Keratinocyte (primary cell): Measurements from ENCODE around the gene FKTN. TPM values are rescaled to one million over a fixed set of nuclear protein-coding genes. Genes with fewer than 3 reads are reported as not detected.
"Not testable (repeated sequence)": the region's sequence is repeated elsewhere in the genome, so short reads cannot be mapped to it uniquely, and the experiment has no call there.

ENCODE experiments used
- DNase-seq: peaks from one replicate; pipeline ENCODE4 v3.0.0-alpha.2; 2011; ENCODE audit warnings: low read depth, missing footprints, low spot score
- FAIRE-seq: peaks from 2 replicates; lab custom pipeline; 2011; peaks lifted over from hg19 to GRCh38; lab: Jason Lieb, UNC
- H2AFZ ChIP-seq: 2 replicates; pipeline ENCODE4 v1.6.0; 2012; ENCODE audit warnings: low read length, control low read depth, inconsistent platforms; ENCODE audit not compliant: control insufficient read depth
- H3K27ac ChIP-seq: 2 replicates; pipeline ENCODE4 v1.5.1; 2011; ENCODE audit warnings: low read length; ENCODE audit not compliant: control insufficient read depth, insufficient read depth
- H3K27me3 ChIP-seq: 3 replicates; pipeline ENCODE4 v1.6.0; 2011; ENCODE audit warnings: low read length; ENCODE audit not compliant: control insufficient read depth, insufficient read depth; ENCODE audit errors: extremely low read depth
- H3K36me3 ChIP-seq, 2 experiments: 2 replicates in 1 of 2; 3 replicates in 1 of 2; pipeline ENCODE4 v1.5.1; 2011; ENCODE audit warnings: low read length in 2 of 2, mild to moderate bottlenecking in 1 of 2; ENCODE audit not compliant: control insufficient read depth in 2 of 2, insufficient read depth in 2 of 2; ENCODE audit errors: extremely low read depth in 1 of 2
- H3K4me1 ChIP-seq: 3 replicates; pipeline ENCODE4 v1.5.1; 2011; ENCODE audit warnings: low read length; ENCODE audit not compliant: control insufficient read depth, insufficient read depth; ENCODE audit errors: extremely low read depth
- H3K4me2 ChIP-seq: 3 replicates; pipeline ENCODE4 v1.6.0; 2011; ENCODE audit warnings: low read depth, low read length; ENCODE audit not compliant: control insufficient read depth, insufficient read depth; ENCODE audit errors: extremely low read depth
- H3K4me3 ChIP-seq, 3 experiments: fragments of 200-600 bp in 1 of 3; sonication (generic) in 1 of 3; 2 replicates in 2 of 3; 3 replicates in 1 of 3; pipeline ENCODE4 v1.5.1; 2011 to 2016; ENCODE audit warnings: low read length in 3 of 3, mild to moderate bottlenecking in 3 of 3, control low read depth in 2 of 3, inconsistent platforms in 1 of 3, low read depth in 1 of 3, mixed read lengths in 1 of 3, mixed run types in 1 of 3, moderate library complexity in 1 of 3; ENCODE audit not compliant: control insufficient read depth in 2 of 3, insufficient read depth in 2 of 3; ENCODE audit errors: extremely low read depth in 1 of 3
- H3K79me2 ChIP-seq: 2 replicates; pipeline ENCODE4 v1.6.0; 2012; ENCODE audit warnings: low read length; ENCODE audit not compliant: control insufficient read depth, insufficient read depth
- H3K9ac ChIP-seq: 3 replicates; pipeline ENCODE4 v1.6.0; 2011; ENCODE audit warnings: low read length; ENCODE audit not compliant: control insufficient read depth, insufficient read depth; ENCODE audit errors: extremely low read depth
- H3K9me1 ChIP-seq: 3 replicates; pipeline ENCODE4 v1.6.0; 2011; ENCODE audit warnings: low read length; ENCODE audit not compliant: control insufficient read depth, insufficient read depth; ENCODE audit errors: extremely low read depth
- H3K9me3 ChIP-seq: 2 replicates; pipeline ENCODE4 v1.5.1; 2012; ENCODE audit warnings: low read depth, low read length; ENCODE audit not compliant: control insufficient read depth
- H4K20me1 ChIP-seq: 3 replicates; pipeline ENCODE4 v1.6.0; 2011; ENCODE audit warnings: low read length; ENCODE audit not compliant: control insufficient read depth, insufficient read depth; ENCODE audit errors: extremely low read depth
- EZH2 ChIP-seq: IDR thresholded peaks from one replicate; pipeline ENCODE4 v1.6.1; 2012; ENCODE audit warnings: inconsistent platforms, mild to moderate bottlenecking, low read length, moderate library complexity
- dilution Hi-C: fragments of 300-500 bp; cut with MboI; formaldehyde crosslinking; loops from one replicate; pipeline ENCODE4 v1.7.0; 2020; ENCODE audit warnings: low sequenced_read_pairs; ENCODE audit not compliant: extremely low pct_ligation_motif_present
- polyA plus RNA-seq, 5 experiments: library from polyadenylated mRNA; depleted of rRNA in 3 of 5; stranded (reverse) in 3 of 5; stranded (forward) in 1 of 5; unstranded in 1 of 5; fragments of >200 nt; gene quantifications; 1 replicate in 1 of 5; 2 replicates in 3 of 5; 3 replicates in 1 of 5; pipeline versions ENCODE4 v1.2.1 to v1.2.3, GENCODE V29; 2011 to 2012; ENCODE audit warnings: missing spikeins in 2 of 5, low read depth in 1 of 5, low replicate concordance in 1 of 5
- TF ChIP-seq, protein P1 (sequence below), 3 experiments: IDR thresholded peaks in 1 of 3; conservative IDR thresholded peaks in 1 of 3; optimal IDR thresholded peaks in 1 of 3; 2 replicates in 2 of 3; 3 replicates in 1 of 3; pipeline versions ENCODE3 to v1.5.1; 2011; ENCODE audit warnings: low read length in 3 of 3, mild to moderate bottlenecking in 3 of 3, moderate library complexity in 2 of 3, control low read depth in 1 of 3, inconsistent platforms in 1 of 3; ENCODE audit not compliant: insufficient read depth in 2 of 3; ENCODE audit errors: extremely low read depth in 1 of 3

Gene FKTN
- polyA plus RNA-seq, 1 donor (not counting 4 experiments of a cell fraction or from before 2014, with no cell fraction given), result 15.9 TPM

DNA sequence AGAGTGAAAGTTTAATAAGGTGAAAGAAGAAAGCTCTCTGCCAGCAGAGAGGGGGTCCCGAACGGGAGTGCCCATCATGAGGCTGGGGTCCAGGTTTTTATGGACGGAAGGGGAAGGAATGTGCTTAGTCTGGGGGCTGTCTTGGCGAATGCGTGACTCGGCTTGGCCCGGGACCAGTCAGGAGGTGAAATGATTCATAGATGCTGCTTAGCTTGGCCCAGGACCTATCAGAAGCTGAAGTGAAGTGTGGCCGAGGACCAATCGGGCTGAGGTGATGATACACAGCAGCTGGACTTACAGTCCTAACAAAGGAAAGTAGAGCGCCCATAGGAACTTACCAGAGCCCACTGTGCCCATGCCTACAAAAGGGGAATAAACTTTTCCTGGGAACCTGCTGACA lies 3.9 kb upstream of the FKTN start:
- TF ChIP-seq EZH2, result no peak
- TF ChIP-seq, protein P1, sequence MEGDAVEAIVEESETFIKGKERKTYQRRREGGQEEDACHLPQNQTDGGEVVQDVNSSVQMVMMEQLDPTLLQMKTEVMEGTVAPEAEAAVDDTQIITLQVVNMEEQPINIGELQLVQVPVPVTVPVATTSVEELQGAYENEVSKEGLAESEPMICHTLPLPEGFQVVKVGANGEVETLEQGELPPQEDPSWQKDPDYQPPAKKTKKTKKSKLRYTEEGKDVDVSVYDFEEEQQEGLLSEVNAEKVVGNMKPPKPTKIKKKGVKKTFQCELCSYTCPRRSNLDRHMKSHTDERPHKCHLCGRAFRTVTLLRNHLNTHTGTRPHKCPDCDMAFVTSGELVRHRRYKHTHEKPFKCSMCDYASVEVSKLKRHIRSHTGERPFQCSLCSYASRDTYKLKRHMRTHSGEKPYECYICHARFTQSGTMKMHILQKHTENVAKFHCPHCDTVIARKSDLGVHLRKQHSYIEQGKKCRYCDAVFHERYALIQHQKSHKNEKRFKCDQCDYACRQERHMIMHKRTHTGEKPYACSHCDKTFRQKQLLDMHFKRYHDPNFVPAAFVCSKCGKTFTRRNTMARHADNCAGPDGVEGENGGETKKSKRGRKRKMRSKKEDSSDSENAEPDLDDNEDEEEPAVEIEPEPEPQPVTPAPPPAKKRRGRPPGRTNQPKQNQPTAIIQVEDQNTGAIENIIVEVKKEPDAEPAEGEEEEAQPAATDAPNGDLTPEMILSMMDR (optimal IDR thresholded peaks at IDR 0.05 in 1 of 3, IDR thresholded peaks at IDR 0.05 in 1 of 3, conservative IDR thresholded peaks at IDR 0.05 in 1 of 3; ENCODE audit: extremely low read depth in 1 of 3, insufficient read depth in 2 of 3, low read length in 3 of 3), result no peak
- Histone ChIP-seq H3K9me1 (no peaks in the 10 kb centered on the region), H3K27me3 (no peaks in the 10 kb centered on the region), H3K4me1 (peaks cover 2% of the 10 kb centered on the region), H2AFZ (no peak overlapping the region), H3K27ac (no peak overlapping the region), H3K4me2 (no peak overlapping the region), H3K79me2 (peaks cover 9% of the 10 kb centered on the region), H3K36me3 (no peaks in the 10 kb centered on the region), H3K9ac (no peak overlapping the region), H3K9me3 (no peaks in the 10 kb centered on the region), H3K4me3 (no peak overlapping the region), H4K20me1 (no peaks in the 10 kb centered on the region)
- DNase-seq, result no peak
- FAIRE-seq, result no peak
- dilution Hi-C loops, result no loop called here

DNA sequence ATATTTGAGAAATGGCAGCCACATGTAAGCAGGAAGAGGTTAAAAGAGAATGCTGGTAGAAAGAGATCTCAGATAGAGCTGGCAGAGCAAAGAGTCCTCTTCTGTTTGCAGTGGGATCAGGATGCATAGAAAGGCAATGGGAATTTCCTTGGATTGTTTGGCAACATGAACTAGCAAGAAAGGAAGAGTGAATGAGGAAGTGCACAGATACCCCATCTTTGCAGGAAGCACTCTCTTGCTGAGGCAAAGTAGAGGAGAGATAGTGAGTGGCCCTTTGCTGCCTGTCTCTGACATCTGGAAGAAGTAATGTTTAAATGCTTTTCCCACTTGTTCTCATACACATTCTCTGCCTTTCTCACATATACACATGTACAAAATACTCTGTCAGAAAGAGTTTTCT lies 14.5 kb downstream of the FKTN start:
- H3K4me2 ChIP-seq, result no peak overlapping the region
- FAIRE-seq, result no peak
- no peaks in the 10 kb centered on the region for H3K36me3 ChIP-seq
- no peak for TF ChIP-seq EZH2
- TF ChIP-seq, protein P1 (optimal IDR thresholded peaks at IDR 0.05 in 1 of 3, IDR thresholded peaks at IDR 0.05 in 1 of 3, conservative IDR thresholded peaks at IDR 0.05 in 1 of 3; ENCODE audit: extremely low read depth in 1 of 3, insufficient read depth in 2 of 3, low read length in 3 of 3), result no peak
- DNase-seq, result no peak
- no peak overlapping the region for H3K4me3 ChIP-seq
- no peaks in the 10 kb centered on the region for H3K27me3 ChIP-seq
- H4K20me1 ChIP-seq, result no peaks in the 10 kb centered on the region
- dilution Hi-C loops, result no loop called here
- H3K79me2 ChIP-seq, result no peaks in the 10 kb centered on the region
- H3K9me1 ChIP-seq, result no peaks in the 10 kb centered on the region
- H3K9ac ChIP-seq, result no peak overlapping the region
- no peaks in the 10 kb centered on the region for H3K4me1 ChIP-seq
- H2AFZ ChIP-seq, result no peak overlapping the region
- no peaks in the 10 kb centered on the region for H3K9me3 ChIP-seq
- H3K27ac ChIP-seq, result no peak overlapping the region

DNA sequence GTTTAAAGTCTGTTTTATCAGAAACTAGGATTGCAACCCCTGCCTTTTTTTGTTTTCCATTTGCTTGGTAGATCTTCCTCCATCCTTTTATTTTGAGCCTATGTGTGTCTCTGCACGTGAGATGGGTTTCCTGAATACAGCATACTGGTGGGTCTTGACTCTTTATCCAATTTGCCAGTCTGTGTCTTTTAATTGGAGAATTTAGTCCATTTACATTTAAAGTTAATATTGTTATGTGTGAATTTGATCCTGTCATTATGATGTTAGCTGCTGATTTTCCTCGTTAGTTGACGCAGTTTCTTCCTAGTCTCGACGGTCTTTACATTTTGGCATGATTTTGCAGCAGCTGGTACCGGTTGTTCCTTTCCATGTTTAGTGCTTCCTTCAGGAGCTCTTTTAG lies 22.0 kb downstream of the FKTN start:
- H4K20me1 ChIP-seq, H3K9me3 ChIP-seq, H3K9me1 ChIP-seq, dilution Hi-C loops, H3K27me3 ChIP-seq, H3K9ac ChIP-seq, H3K4me1 ChIP-seq, FAIRE-seq, DNase-seq, H3K27ac ChIP-seq, H3K4me2 ChIP-seq, H2AFZ ChIP-seq, H3K36me3 ChIP-seq, H3K79me2 ChIP-seq, H3K4me3 ChIP-seq: not testable (repeated sequence)

DNA sequence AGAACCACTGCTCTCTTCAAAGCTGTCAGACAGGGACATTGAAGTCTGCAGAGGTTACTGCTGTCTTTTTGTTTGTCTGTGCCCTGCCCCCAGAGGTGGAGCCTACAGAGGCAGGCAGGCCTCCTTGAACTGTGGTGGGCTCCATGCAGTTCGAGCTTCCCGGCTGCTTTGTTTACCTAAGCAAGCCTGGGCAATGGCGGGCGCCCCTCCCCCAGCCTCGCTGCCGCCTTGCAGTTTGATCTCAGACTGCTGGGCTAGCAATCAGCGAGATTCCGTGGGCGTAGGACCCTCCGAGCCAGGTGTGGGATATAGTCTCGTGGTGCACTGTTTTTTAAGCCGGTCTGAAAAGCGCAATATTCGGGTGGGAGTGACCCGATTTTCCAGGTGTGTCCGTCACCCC lies 23.6 kb downstream of the FKTN start:
- H3K27ac ChIP-seq, FAIRE-seq, H3K9me3 ChIP-seq, H3K9me1 ChIP-seq, H3K4me1 ChIP-seq, H2AFZ ChIP-seq, H3K27me3 ChIP-seq, H3K9ac ChIP-seq, DNase-seq, H4K20me1 ChIP-seq, H3K4me3 ChIP-seq, dilution Hi-C loops, H3K36me3 ChIP-seq, H3K4me2 ChIP-seq, H3K79me2 ChIP-seq: not testable (repeated sequence)
